GM18508 (cell line): ENCODE results near the gene BSX.

Experiments used
- ATAC-seq: cut with Tn5 transposase; IDR thresholded peaks from one replicate; pipeline ENCODE4 v1.9.1; 2021; ENCODE audit warnings: moderate number of reproducible peaks; ENCODE audit not compliant: insufficient read depth, unreplicated experiment

The BSX gene

DNA sequence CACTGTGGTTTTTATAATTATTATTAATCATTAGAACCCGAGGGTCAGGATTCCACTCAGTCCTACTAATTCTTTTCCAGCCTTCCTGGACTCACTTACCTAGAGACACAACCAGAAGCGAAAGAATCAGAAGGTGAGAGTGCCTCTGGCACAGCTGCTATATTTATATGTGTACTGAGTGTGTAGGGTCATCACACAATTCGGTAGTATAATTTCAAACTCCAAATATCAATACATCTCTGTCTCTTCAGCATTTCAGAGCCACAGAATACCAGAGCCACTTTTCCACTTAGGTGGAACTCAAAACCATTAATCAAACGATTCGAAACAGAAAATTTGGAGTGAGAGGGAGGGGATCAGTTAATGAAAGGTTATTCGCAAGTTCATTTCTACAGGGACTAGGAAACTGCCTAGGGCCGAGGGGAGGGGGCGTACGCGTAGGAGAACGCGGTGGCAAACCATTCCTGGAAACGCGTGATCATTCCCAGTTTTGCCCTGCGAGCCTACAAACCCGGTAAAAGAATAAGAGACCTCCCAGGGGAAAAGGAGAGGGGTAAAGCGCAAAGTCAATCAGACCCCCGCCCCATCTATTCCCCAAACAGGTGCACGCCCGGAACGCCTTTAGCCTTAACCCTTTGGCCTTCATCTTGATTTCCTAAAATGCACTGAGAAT, 5.4 kb downstream of the BSX start:
- ATAC-seq, result no peak

DNA sequence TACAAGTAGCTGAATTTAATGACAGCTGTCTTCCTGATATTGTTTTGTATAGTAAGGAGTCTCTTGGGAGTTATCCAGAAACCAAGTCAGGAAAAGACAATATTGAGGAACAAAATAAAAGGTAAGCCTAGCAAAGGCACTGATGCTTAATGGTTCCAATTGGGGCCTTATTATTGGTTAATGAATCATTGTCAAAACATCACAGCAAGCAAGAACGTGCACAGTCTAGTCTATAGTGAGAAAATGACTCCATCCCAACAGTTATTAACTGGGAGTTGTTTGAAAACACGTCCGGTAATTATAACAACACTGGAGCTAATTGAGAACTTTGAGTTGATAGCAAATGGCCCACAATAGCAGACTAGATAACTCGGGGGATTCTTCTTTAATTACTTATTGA, 17.7 kb downstream of the BSX start:
- no peak for ATAC-seq

DNA sequence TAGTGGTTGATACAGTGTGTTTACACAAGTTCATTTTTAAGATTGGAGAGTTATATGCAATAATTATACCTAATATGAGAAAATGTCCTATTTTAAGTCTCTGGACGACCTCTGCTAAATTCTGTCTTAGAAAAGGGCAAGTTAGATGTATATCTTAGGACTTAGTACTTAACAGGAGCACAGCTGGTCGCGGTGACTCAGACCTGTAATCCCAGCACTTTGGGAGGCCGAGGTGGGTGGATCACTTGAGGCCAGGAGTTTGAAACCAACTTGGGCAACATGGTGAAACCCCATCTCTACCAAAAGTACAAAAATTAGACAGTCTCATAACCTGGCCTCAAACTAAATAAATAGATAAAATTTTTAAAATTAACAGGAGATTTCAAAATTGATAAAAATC, 27.2 kb downstream of the BSX start:
- no peak for ATAC-seq

DNA sequence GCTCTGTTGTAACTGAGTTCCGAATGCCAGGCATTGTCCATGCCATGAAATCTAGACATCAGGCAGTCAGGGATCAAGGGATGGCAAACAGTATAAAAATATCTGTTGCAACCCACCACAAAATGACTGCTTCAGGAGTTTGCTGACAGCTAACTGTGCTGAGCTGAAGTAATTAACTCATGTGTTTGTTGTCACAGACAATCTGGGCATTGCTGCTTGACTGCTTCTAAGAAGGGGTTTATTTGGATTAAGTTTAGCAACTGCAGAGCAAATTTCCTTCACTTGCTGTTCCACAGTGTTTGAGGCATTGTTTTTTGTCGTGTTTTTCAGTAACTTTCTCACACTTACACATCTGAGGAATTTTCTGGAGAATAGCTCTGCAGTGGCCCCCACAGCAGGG, 30.4 kb downstream of the BSX start:
- no peak for ATAC-seq

DNA sequence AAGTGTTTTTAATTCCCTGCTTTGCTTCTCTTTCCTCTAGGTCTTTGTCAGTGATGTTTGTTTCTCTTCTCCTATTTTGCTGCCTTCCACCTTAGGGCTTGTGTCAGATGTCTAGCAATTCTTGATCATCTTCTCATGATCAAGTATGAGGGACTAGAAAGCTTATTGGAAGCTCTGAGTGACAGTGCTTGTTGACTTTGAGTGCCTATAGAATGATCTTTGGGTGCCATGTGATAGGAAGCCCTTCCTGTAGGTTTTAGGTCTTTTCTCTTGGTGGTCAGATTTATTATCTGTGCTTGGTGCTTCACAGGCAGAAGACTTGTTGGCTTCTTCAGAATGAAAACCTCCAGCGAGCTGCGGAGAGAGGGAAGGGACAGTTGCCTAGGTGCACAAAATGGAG, 43.1 kb downstream of the BSX start:
- no peak for ATAC-seq

DNA sequence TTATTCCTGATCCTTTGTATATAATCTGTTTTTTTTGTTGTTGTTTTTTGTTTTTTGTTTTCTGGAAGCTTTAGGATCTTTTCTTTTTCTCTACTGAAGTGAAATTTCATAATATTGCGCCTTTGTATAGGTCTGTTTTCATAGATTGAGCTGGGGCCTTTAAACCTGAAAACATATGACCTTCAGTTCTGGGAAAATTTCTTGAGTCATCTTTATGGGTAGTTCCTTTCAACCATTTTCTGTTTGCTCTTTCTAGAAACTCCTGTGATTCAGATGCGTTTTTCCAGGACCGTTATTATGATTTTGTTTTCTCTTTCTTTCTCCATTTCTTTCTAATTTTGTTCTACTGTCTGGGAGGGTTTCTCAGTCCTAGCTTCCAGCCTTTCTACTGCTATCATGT, 43.7 kb downstream of the BSX start:
- ATAC-seq, result no peak

DNA sequence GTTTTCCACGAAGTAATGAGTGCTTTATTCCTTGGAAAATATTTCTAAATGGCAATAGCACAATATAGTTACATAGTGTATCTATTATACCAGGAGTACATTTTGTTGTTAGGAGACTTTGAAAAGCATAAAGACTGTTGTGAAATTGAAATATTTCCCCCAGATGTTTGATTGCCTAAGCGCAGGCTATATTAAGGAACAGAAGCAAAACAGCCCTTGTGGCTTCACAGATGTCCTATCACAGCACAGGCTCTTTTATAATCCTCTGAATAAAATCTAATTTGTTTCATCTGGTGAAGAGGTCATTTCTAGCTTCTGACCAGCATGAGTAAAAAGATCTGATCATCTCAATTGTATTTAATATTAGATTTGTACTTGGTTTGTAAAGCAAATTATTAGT, 48.2 kb downstream of the BSX start:
- no peak for ATAC-seq

DNA sequence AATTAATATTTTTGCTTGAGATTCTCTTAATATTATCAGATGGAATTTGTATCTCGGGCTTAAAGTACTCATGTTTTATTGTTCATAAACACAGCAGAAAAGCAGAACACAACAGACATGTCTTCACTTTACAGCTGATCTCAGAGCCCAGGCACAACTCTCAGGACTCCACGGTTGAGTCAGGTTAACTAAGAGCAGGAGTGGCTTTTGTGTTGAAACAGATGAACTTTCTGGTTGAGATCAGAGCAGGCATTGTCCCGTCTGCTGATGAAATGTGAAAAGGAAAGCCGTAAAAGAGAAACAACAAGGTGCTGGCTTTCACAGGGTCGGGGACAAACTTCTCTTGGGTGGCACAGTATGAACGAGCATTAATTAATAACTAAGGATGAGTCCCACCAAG, 50.1 kb downstream of the BSX start:
- no peak for ATAC-seq
